Measurements from ENCODE around the gene SH2D4B. TPM values are rescaled to one million over a fixed set of nuclear protein-coding genes. Genes with fewer than 3 reads are reported as not detected.

The SH2D4B gene
- total and polyA plus RNA-seq, 2 donors (not counting 3 experiments of a cell fraction or from before 2014, with no cell fraction given), result not detected

DNA sequence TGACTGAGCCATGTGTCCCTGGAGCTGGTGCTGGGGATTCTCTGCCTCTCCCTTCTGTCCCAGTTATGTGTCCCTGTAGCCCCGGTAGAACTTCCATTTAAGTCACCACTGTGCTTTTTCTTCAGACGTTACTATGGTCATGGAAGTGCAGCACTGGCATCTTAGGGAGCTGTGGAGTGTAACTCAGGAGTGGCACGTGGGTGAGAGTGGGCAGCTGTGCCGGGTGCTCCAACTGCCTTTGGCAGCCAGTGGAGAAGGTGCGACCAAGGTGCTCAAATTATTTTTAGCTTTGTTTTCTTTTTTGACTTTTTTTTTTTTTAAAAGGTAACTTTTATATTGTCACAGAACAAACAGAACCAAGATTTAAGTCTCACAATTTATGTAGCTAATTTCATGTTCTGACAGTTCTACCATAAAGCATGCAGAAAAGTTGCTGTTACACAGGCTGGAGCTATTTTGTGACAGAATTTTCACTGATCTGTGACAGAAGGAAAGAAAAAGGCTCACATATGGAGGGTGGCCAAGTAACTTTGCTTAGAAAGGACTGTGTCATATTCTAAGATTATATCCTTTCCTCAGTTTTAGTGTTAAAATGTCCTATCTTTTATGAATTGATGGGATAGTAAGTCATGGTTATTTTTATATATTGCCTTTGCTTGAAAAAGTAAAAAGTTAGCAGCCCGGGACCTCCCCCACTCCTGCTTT is 73.9 kb downstream of the SH2D4B start:
- DNase-seq (ENCODE audit: low read depth, low spot score) (no peak), FAIRE-seq (no peak)
- dilution Hi-C loops (cut with MboI; ENCODE audit: extremely low pct_ligation_motif_present, low sequenced_read_pairs) (no loop called here), intact Hi-C loops (cut with micrococcal nuclease) (no loop called here)
- H3K4me1 ChIP-seq (ENCODE audit: control insufficient read depth, extremely low read depth, insufficient read depth, low read length), result no peaks in the 10 kb centered on the region
- H3K36me3 ChIP-seq (ENCODE audit: control insufficient read depth in 2 of 2, extremely low read depth in 1 of 2, insufficient read depth in 2 of 2, low read length in 2 of 2), result no peaks in the 10 kb centered on the region
- H3K9me1 ChIP-seq (replicated peaks; ENCODE audit: control insufficient read depth, extremely low read depth, insufficient read depth, low read length), result no peaks in the 10 kb centered on the region
- no peak overlapping the region for H3K4me3 ChIP-seq (replicated peaks in 1 of 3; ENCODE audit: insufficient read depth in 1 of 3, low read depth in 1 of 3, low read length in 3 of 3)
- ChIA-PET CTCF (interaction anchor here (1.2 to 6.4 kb wide), 2 partner anchors 11 to 14 kb away, joined by 3 to 49 read pairs; no protein-coding TSS in a partner anchor), POLR2A (no interaction called here)
- no peaks in the 10 kb centered on the region for H4K20me1 ChIP-seq (replicated peaks; ENCODE audit: control insufficient read depth, extremely low read depth, insufficient read depth, low read length)
- TF ChIP-seq JUN (IDR thresholded peaks at IDR 0.05; ENCODE audit: borderline replicate concordance, insufficient read depth, insufficient read length, low read depth) (no peak), GATA2 (IDR thresholded peaks at IDR 0.05; ENCODE audit: insufficient read depth, insufficient read length, low read depth, low read length) (no peak), POLR2AphosphoS5 (IDR thresholded peaks at IDR 0.05; ENCODE audit: insufficient read depth, low read depth, low read length) (no peak)
- H3K79me2 ChIP-seq (ENCODE audit: control insufficient read depth, insufficient read depth, low read length), result no peaks in the 10 kb centered on the region
- no TSS peak for BruUV-seq (replicated peaks)
- H3K27me3 ChIP-seq (ENCODE audit: control insufficient read depth in 2 of 2, insufficient read depth in 2 of 2, low read length in 2 of 2), result peaks cover 0 to 5% of the 10 kb centered on the region in 2 experiments
- no peaks in the 10 kb centered on the region for H3K9me3 ChIP-seq (replicated peaks; ENCODE audit: control insufficient read depth, insufficient read depth, low read length)
- no peak overlapping the region for H3K4me2 ChIP-seq (ENCODE audit: insufficient read depth, low read length)
- no peak overlapping the region for H3K27ac ChIP-seq (ENCODE audit: insufficient read depth, low read depth, low read length)
- no peak overlapping the region for H3K9ac ChIP-seq (replicated peaks; ENCODE audit: extremely low read depth, insufficient read depth, low read length)
- H2AFZ ChIP-seq (ENCODE audit: low read depth, low read length), result no peak overlapping the region

DNA sequence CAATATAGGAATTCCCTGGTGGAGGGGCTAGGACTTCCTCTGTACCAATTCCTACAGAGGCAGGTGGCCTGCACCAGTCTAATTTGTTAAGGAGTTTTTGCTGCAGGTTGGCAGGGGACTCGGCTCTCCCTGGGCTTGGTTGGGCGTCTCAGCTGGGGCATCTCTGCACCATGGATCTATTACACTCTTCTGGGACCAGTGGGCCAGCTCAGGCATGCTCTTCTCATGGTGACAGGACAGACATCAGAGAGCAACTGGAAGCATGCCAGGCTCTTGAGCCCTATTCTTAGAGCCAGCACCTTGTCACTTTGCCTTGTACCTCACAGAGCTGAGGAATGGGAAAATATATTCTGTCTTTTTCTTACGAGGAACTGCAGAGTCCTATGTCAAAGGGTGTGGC is 74.6 kb downstream of the SH2D4B start:
- DNase-seq (ENCODE audit: low read depth, low spot score) (no peak), FAIRE-seq (no peak)
- BruUV-seq (replicated peaks), result no TSS peak
- no peaks in the 10 kb centered on the region for H3K9me1 ChIP-seq (replicated peaks; ENCODE audit: control insufficient read depth, extremely low read depth, insufficient read depth, low read length)
- no peaks in the 10 kb centered on the region for H3K4me1 ChIP-seq (ENCODE audit: control insufficient read depth, extremely low read depth, insufficient read depth, low read length)
- H3K27ac ChIP-seq (ENCODE audit: insufficient read depth, low read depth, low read length), result no peak overlapping the region
- no peaks in the 10 kb centered on the region for H3K36me3 ChIP-seq (ENCODE audit: control insufficient read depth in 2 of 2, extremely low read depth in 1 of 2, insufficient read depth in 2 of 2, low read length in 2 of 2)
- POLR2A ChIA-PET, result no interaction called here
- no peak overlapping the region for H3K9ac ChIP-seq (replicated peaks; ENCODE audit: extremely low read depth, insufficient read depth, low read length)
- no peak overlapping the region for H2AFZ ChIP-seq (ENCODE audit: low read depth, low read length)
- CTCF ChIA-PET, result interaction anchor here (1.2 to 6.4 kb wide), 2 partner anchors 12 to 15 kb away, joined by 3 to 49 read pairs; no protein-coding TSS in a partner anchor
- no peaks in the 10 kb centered on the region for H3K9me3 ChIP-seq (replicated peaks; ENCODE audit: control insufficient read depth, insufficient read depth, low read length)
- no peak overlapping the region for H3K4me2 ChIP-seq (ENCODE audit: insufficient read depth, low read length)
- no peaks in the 10 kb centered on the region for H3K79me2 ChIP-seq (ENCODE audit: control insufficient read depth, insufficient read depth, low read length)
- peaks cover 0 to 3% of the 10 kb centered on the region in 2 experiments for H3K27me3 ChIP-seq (ENCODE audit: control insufficient read depth in 2 of 2, insufficient read depth in 2 of 2, low read length in 2 of 2)
- TF ChIP-seq MYC (IDR thresholded peaks at IDR 0.05; ENCODE audit: low read depth, low read length), result no peak
- TF ChIP-seq, protein P1, sequence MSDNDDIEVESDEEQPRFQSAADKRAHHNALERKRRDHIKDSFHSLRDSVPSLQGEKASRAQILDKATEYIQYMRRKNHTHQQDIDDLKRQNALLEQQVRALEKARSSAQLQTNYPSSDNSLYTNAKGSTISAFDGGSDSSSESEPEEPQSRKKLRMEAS (IDR thresholded peaks at IDR 0.05; ENCODE audit: insufficient read depth, insufficient read length), result no peak
- TF ChIP-seq EZH2 (IDR thresholded peaks at IDR 0.05; ENCODE audit: borderline replicate concordance, low read depth, low read length, severe bottlenecking), result no peak
- no peak for TF ChIP-seq POLR2A (IDR thresholded peaks at IDR 0.05; ENCODE audit: low read depth, low read length)
- no peak for TF ChIP-seq POLR2AphosphoS5 (IDR thresholded peaks at IDR 0.05; ENCODE audit: insufficient read depth, low read depth, low read length)
- no peak for TF ChIP-seq FOS (IDR thresholded peaks at IDR 0.05; ENCODE audit: borderline replicate concordance, insufficient read depth, low read length)
- TF ChIP-seq, protein P2, sequence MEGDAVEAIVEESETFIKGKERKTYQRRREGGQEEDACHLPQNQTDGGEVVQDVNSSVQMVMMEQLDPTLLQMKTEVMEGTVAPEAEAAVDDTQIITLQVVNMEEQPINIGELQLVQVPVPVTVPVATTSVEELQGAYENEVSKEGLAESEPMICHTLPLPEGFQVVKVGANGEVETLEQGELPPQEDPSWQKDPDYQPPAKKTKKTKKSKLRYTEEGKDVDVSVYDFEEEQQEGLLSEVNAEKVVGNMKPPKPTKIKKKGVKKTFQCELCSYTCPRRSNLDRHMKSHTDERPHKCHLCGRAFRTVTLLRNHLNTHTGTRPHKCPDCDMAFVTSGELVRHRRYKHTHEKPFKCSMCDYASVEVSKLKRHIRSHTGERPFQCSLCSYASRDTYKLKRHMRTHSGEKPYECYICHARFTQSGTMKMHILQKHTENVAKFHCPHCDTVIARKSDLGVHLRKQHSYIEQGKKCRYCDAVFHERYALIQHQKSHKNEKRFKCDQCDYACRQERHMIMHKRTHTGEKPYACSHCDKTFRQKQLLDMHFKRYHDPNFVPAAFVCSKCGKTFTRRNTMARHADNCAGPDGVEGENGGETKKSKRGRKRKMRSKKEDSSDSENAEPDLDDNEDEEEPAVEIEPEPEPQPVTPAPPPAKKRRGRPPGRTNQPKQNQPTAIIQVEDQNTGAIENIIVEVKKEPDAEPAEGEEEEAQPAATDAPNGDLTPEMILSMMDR (IDR thresholded peaks at IDR 0.05; ENCODE audit: extremely low read depth in 1 of 2, insufficient read depth in 1 of 2, low read depth in 1 of 2, low read length in 2 of 2), result no peak
- TF ChIP-seq JUN (IDR thresholded peaks at IDR 0.05; ENCODE audit: borderline replicate concordance, insufficient read depth, insufficient read length, low read depth), result no peak
- no peak for TF ChIP-seq GATA2 (IDR thresholded peaks at IDR 0.05; ENCODE audit: insufficient read depth, insufficient read length, low read depth, low read length)
- no peaks in the 10 kb centered on the region for H4K20me1 ChIP-seq (replicated peaks; ENCODE audit: control insufficient read depth, extremely low read depth, insufficient read depth, low read length)
- intact Hi-C loops (cut with micrococcal nuclease), result no loop called here
- dilution Hi-C loops (cut with MboI; ENCODE audit: extremely low pct_ligation_motif_present, low sequenced_read_pairs), result no loop called here
- H3K4me3 ChIP-seq (replicated peaks in 1 of 3; ENCODE audit: insufficient read depth in 1 of 3, low read depth in 1 of 3, low read length in 3 of 3), result no peak overlapping the region

All from endothelial cell of umbilical vein (primary cell).